ENCODE measurements around the gene KCNA10. TPM values are rescaled to one million over a fixed set of nuclear protein-coding genes. Genes with fewer than 3 reads are reported as not detected.

The KCNA10 gene
- total RNA-seq, 1 experiment from 2014 or later, result not detected

DNA sequence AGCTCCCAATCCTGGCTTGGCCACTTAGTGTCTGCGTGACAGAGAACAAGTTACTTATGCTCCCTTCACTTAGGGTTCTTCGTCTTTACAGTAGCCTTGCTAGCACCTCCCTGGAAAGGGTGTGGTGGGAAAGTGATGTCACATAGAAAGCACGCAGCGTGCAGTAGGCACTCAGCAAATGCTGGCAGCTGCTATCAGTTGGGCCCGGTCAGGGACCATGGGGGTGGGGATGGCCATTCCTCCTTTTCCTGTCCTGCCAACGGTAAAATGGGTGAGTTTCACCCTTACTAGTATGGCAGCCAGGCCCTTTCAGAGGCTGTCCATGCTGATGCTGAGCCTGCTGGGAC, 6.2 kb upstream of the KCNA10 start:
- no peak overlapping the region for H3K9ac ChIP-seq (ENCODE audit: low read length)
- H3K9me2 ChIP-seq (ENCODE audit: insufficient read depth), result no peaks in the 10 kb centered on the region
- BruUV-seq (replicated peaks), result no TSS peak
- DNase-seq (ENCODE audit: low read depth, low spot score), result no peak
- ChIA-PET RAD21 (ENCODE audit: low non-redundant PET in 1 of 2, low total read pairs in 2 of 2, uncharacterized antibody in 2 of 2, unreplicated experiment in 2 of 2) (no interaction called here), CTCF (interaction anchor here (1.0 to 2.7 kb wide), 6 partner anchors 8 to 255 kb away, joined by 3 to 13 read pairs (median 10); no protein-coding TSS in a partner anchor), POLR2A (no interaction called here)
- intact Hi-C loops (cut with micrococcal nuclease), result loop anchor here (2.0 kb wide), 1 partner anchor 468 kb away; no protein-coding TSS in a partner anchor
- no peak overlapping the region for H3K4me3 ChIP-seq (replicated peaks in 1 of 2; ENCODE audit: low read depth in 1 of 2, low read length in 2 of 2)
- TF ChIP-seq RAD21 (IDR thresholded peaks at IDR 0.05; ENCODE audit: low read depth) (no peak), TCF7L2 (IDR thresholded peaks at IDR 0.05; ENCODE audit: borderline replicate concordance, extremely low read depth, insufficient read depth, insufficient read length) (no peak), YY1 (IDR thresholded peaks at IDR 0.05; ENCODE audit: extremely low read depth, insufficient replicate concordance, low read depth, low read length) (no peak), CBX3 (IDR thresholded peaks at IDR 0.05; ENCODE audit: low read depth) (no peak), ZFX (IDR thresholded peaks at IDR 0.05) (no peak), ZNF274 (IDR thresholded peaks at IDR 0.05; ENCODE audit: low read depth, low read length) (no peak), ELF1 (IDR thresholded peaks at IDR 0.05; ENCODE audit: borderline replicate concordance, low read depth) (no peak), POLR2A (IDR thresholded peaks at IDR 0.05; ENCODE audit: borderline replicate concordance, extremely low read depth, insufficient read depth, insufficient read length) (no peak), FOSL1 (IDR thresholded peaks at IDR 0.05; ENCODE audit: low read depth) (no peak), SIN3A (IDR thresholded peaks at IDR 0.05; ENCODE audit: low read depth) (no peak), CEBPB (IDR thresholded peaks at IDR 0.05; ENCODE audit: low read depth) (no peak), EZH2phosphoT487 (IDR thresholded peaks at IDR 0.05; ENCODE audit: borderline replicate concordance) (no peak), EGR1 (IDR thresholded peaks at IDR 0.05; ENCODE audit: low read depth) (no peak), JUND (IDR thresholded peaks at IDR 0.05) (no peak)
- TF ChIP-seq, protein P1, sequence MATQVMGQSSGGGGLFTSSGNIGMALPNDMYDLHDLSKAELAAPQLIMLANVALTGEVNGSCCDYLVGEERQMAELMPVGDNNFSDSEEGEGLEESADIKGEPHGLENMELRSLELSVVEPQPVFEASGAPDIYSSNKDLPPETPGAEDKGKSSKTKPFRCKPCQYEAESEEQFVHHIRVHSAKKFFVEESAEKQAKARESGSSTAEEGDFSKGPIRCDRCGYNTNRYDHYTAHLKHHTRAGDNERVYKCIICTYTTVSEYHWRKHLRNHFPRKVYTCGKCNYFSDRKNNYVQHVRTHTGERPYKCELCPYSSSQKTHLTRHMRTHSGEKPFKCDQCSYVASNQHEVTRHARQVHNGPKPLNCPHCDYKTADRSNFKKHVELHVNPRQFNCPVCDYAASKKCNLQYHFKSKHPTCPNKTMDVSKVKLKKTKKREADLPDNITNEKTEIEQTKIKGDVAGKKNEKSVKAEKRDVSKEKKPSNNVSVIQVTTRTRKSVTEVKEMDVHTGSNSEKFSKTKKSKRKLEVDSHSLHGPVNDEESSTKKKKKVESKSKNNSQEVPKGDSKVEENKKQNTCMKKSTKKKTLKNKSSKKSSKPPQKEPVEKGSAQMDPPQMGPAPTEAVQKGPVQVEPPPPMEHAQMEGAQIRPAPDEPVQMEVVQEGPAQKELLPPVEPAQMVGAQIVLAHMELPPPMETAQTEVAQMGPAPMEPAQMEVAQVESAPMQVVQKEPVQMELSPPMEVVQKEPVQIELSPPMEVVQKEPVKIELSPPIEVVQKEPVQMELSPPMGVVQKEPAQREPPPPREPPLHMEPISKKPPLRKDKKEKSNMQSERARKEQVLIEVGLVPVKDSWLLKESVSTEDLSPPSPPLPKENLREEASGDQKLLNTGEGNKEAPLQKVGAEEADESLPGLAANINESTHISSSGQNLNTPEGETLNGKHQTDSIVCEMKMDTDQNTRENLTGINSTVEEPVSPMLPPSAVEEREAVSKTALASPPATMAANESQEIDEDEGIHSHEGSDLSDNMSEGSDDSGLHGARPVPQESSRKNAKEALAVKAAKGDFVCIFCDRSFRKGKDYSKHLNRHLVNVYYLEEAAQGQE (IDR thresholded peaks at IDR 0.05; ENCODE audit: low read depth), result no peak
- TF ChIP-seq, protein P2, sequence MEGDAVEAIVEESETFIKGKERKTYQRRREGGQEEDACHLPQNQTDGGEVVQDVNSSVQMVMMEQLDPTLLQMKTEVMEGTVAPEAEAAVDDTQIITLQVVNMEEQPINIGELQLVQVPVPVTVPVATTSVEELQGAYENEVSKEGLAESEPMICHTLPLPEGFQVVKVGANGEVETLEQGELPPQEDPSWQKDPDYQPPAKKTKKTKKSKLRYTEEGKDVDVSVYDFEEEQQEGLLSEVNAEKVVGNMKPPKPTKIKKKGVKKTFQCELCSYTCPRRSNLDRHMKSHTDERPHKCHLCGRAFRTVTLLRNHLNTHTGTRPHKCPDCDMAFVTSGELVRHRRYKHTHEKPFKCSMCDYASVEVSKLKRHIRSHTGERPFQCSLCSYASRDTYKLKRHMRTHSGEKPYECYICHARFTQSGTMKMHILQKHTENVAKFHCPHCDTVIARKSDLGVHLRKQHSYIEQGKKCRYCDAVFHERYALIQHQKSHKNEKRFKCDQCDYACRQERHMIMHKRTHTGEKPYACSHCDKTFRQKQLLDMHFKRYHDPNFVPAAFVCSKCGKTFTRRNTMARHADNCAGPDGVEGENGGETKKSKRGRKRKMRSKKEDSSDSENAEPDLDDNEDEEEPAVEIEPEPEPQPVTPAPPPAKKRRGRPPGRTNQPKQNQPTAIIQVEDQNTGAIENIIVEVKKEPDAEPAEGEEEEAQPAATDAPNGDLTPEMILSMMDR (IDR thresholded peaks at IDR 0.05 in 2 of 3, conservative IDR thresholded peaks at IDR 0.05 in 1 of 3; ENCODE audit: borderline replicate concordance in 1 of 3, insufficient read depth in 1 of 3, low read depth in 2 of 3, low read length in 2 of 3), result no peak
- TF ChIP-seq, protein P3, sequence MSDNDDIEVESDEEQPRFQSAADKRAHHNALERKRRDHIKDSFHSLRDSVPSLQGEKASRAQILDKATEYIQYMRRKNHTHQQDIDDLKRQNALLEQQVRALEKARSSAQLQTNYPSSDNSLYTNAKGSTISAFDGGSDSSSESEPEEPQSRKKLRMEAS (IDR thresholded peaks at IDR 0.05), result no peak
- H3K36me3 ChIP-seq (ENCODE audit: control insufficient read depth in 1 of 2, insufficient read depth in 2 of 2, low read length in 2 of 2), result no peaks in the 10 kb centered on the region
- no peak overlapping the region for H3K27ac ChIP-seq (ENCODE audit: low read depth, low read length)
- no peak overlapping the region for H3K4me2 ChIP-seq (ENCODE audit: low read length)
- H4K20me1 ChIP-seq (ENCODE audit: insufficient read depth), result no peaks in the 10 kb centered on the region
- no peaks in the 10 kb centered on the region for H3K79me2 ChIP-seq (ENCODE audit: insufficient read depth, low read length)
- peaks cover 0 to 8% of the 10 kb centered on the region in 2 experiments; a peak in 1 of 4 replicates for H3K4me1 ChIP-seq (ENCODE audit: control insufficient read depth in 1 of 2, insufficient read depth in 2 of 2, low read length in 2 of 2)
- no peak for ATAC-seq
- no peak overlapping the region for H2AFZ ChIP-seq (ENCODE audit: low read depth, low read length, poor library complexity, severe bottlenecking)
- H3K27me3 ChIP-seq (ENCODE audit: insufficient read depth, low read length), result peaks cover 64% of the 10 kb centered on the region; the same call in 1 of the 2 replicates
- no peaks in the 10 kb centered on the region for H3K9me3 ChIP-seq (ENCODE audit: control insufficient read depth in 1 of 2, insufficient read depth in 1 of 2, low read depth in 1 of 2, low read length in 2 of 2)
